Thyroid gland (tissue), 4 donors: Measurements from ENCODE around the gene NUDT3.

ENCODE experiments used
- CTCF ChIP-seq, 6 experiments: fragments of 200-600 bp in 3 of 6; fragments of 450-650 bp in 3 of 6; sonication (generic) in 3 of 6; IDR thresholded peaks; one replicate each; pipeline ENCODE4 v1.5.1; 2016 to 2019; ENCODE audit warnings: antibody characterized with exemption in 6 of 6, mild to moderate bottlenecking in 2 of 6, inconsistent platforms in 1 of 6, moderate library complexity in 1 of 6
- POLR2A ChIP-seq, 2 donors: fragments of 450-650 bp; IDR thresholded peaks; one replicate each; pipeline ENCODE4 v1.6.1; 2017; ENCODE audit warnings: antibody characterized with exemption in 2 of 2, mild to moderate bottlenecking in 2 of 2, moderate library complexity in 1 of 2

GRCh38 chr6:34358389-34358905 is 34.0 kb downstream of the NUDT3 start:
- no peak for TF ChIP-seq CTCF (IDR thresholded peaks at IDR 0.05)
- TF ChIP-seq POLR2A (IDR thresholded peaks at IDR 0.05): no peak
